HG02763 (cell line): ENCODE results near the gene CIB1.

Experiments used
- ATAC-seq: cut with Tn5 transposase; IDR thresholded peaks from one replicate; pipeline ENCODE4 v1.9.1; 2021; ENCODE audit warnings: mild to moderate bottlenecking, moderate library complexity; ENCODE audit not compliant: unreplicated experiment

Gene CIB1

GRCh38 chr15:90219421-90220141, 14.2 kb downstream of the CIB1 start:
- ATAC-seq, result no peak

GRCh38 chr15:90217671-90218394, 15.9 kb downstream of the CIB1 start:
- ATAC-seq, result no peak

GRCh38 chr15:90214553-90215196, 19.1 kb downstream of the CIB1 start:
- ATAC-seq, result no peak

GRCh38 chr15:90213818-90214204, 19.9 kb downstream of the CIB1 start:
- ATAC-seq, result no peak

- ATAC-seq, result no peak
These were observed 20.5 kb downstream of the CIB1 start for GRCh38 chr15:90213122-90213817.

- no peak for ATAC-seq
These were observed 21.3 kb downstream of the CIB1 start for GRCh38 chr15:90212221-90213098.

- no peak for ATAC-seq
These were observed 22.1 kb downstream of the CIB1 start for GRCh38 chr15:90211440-90212143.

- ATAC-seq, result no peak
These were observed 22.7 kb downstream of the CIB1 start for GRCh38 chr15:90211009-90211408.

- ATAC-seq, result no peak
These were observed 23.1 kb downstream of the CIB1 start for GRCh38 chr15:90210593-90210992.

GRCh38 chr15:90209591-90209990, 24.1 kb downstream of the CIB1 start:
- no peak for ATAC-seq

GRCh38 chr15:90208356-90208755, 25.4 kb downstream of the CIB1 start:
- ATAC-seq, result no peak

- ATAC-seq, result no peak
These were observed 26.5 kb downstream of the CIB1 start for GRCh38 chr15:90207252-90207651.

- ATAC-seq, result no peak
These were observed 27.9 kb downstream of the CIB1 start for GRCh38 chr15:90205886-90206285.

GRCh38 chr15:90205050-90205848, 28.5 kb downstream of the CIB1 start:
- no peak for ATAC-seq

- ATAC-seq, result no peak
These were observed 29.8 kb downstream of the CIB1 start for GRCh38 chr15:90203922-90204321.

GRCh38 chr15:90203473-90203872, 30.3 kb downstream of the CIB1 start:
- no peak for ATAC-seq

GRCh38 chr15:90202929-90203328, 30.8 kb downstream of the CIB1 start:
- ATAC-seq, result no peak

GRCh38 chr15:90201944-90202375, 31.8 kb downstream of the CIB1 start:
- ATAC-seq, result no peak
